ENCODE data around the gene TRIM24. TPM values are rescaled to one million over a fixed set of nuclear protein-coding genes. Genes with fewer than 3 reads are reported as not detected.

Gene TRIM24
- total RNA-seq, 2 donors from 2014 or later: 14.5 to 19.1 TPM

- DNase-seq: no peak
- peaks cover 6% of the 10 kb centered on the region for H3K36me3 ChIP-seq
- no peaks in the 10 kb centered on the region for H3K9me3 ChIP-seq
- intact Hi-C loops (cut with DNase I): no loop called here
- no peak for TF ChIP-seq CTCF (IDR thresholded peaks at IDR 0.05)
- no peak overlapping the region for H3K27ac ChIP-seq
- no peaks in the 10 kb centered on the region for H3K4me1 ChIP-seq
- no peak overlapping the region for H3K9ac ChIP-seq (ENCODE audit: low read depth in 2 of 2, low read length in 2 of 2)
- no peaks in the 10 kb centered on the region for H3K27me3 ChIP-seq
- H3K4me3 ChIP-seq: no peak overlapping the region
Measured at GRCh38 chr7:138513344-138513871, 53.3 kb downstream of the TRIM24 start.

- H3K4me3 ChIP-seq: no peak overlapping the region
- DNase-seq: no peak
- no peak for TF ChIP-seq CTCF (IDR thresholded peaks at IDR 0.05)
- no peaks in the 10 kb centered on the region for H3K9me3 ChIP-seq
- H3K4me1 ChIP-seq: no peaks in the 10 kb centered on the region
- peaks cover 6% of the 10 kb centered on the region for H3K36me3 ChIP-seq
- no peak overlapping the region for H3K9ac ChIP-seq (ENCODE audit: low read depth in 2 of 2, low read length in 2 of 2)
- H3K27me3 ChIP-seq: no peaks in the 10 kb centered on the region
- no peak overlapping the region for H3K27ac ChIP-seq
- intact Hi-C loops (cut with DNase I): no loop called here
Measured at GRCh38 chr7:138514044-138514443, 54.0 kb downstream of the TRIM24 start.

GRCh38 chr7:138515001-138515528 lies 55.0 kb downstream of the TRIM24 start:
- H3K36me3 ChIP-seq: peaks cover 6% of the 10 kb centered on the region
- no peaks in the 10 kb centered on the region for H3K9me3 ChIP-seq
- no peak overlapping the region for H3K4me3 ChIP-seq
- TF ChIP-seq CTCF (IDR thresholded peaks at IDR 0.05): no peak
- no peaks in the 10 kb centered on the region for H3K4me1 ChIP-seq
- H3K9ac ChIP-seq (ENCODE audit: low read depth in 2 of 2, low read length in 2 of 2): no peak overlapping the region
- H3K27ac ChIP-seq: no peak overlapping the region
- no peaks in the 10 kb centered on the region for H3K27me3 ChIP-seq
- intact Hi-C loops (cut with DNase I): no loop called here
- no peak for DNase-seq

- Histone ChIP-seq H3K9ac (ENCODE audit: low read depth in 2 of 2, low read length in 2 of 2) (no peak overlapping the region), H3K4me1 (no peaks in the 10 kb centered on the region), H3K36me3 (peaks cover 6% of the 10 kb centered on the region), H3K27ac (no peak overlapping the region), H3K4me3 (no peak overlapping the region), H3K27me3 (no peaks in the 10 kb centered on the region), H3K9me3 (no peaks in the 10 kb centered on the region)
- no peak for DNase-seq
- TF ChIP-seq CTCF (IDR thresholded peaks at IDR 0.05): no peak
- intact Hi-C loops (cut with DNase I): no loop called here
Measured at GRCh38 chr7:138519061-138519798, 59.2 kb downstream of the TRIM24 start.

- intact Hi-C loops (cut with DNase I): no loop called here
- H3K27ac ChIP-seq: no peak overlapping the region
- no peak for DNase-seq
- TF ChIP-seq CTCF (IDR thresholded peaks at IDR 0.05): no peak
- H3K4me3 ChIP-seq: no peak overlapping the region
- no peak overlapping the region for H3K9ac ChIP-seq (ENCODE audit: low read depth in 2 of 2, low read length in 2 of 2)
- no peaks in the 10 kb centered on the region for H3K4me1 ChIP-seq
- peaks cover 6% of the 10 kb centered on the region for H3K36me3 ChIP-seq
- H3K27me3 ChIP-seq: no peaks in the 10 kb centered on the region
- no peaks in the 10 kb centered on the region for H3K9me3 ChIP-seq
Measured at GRCh38 chr7:138520742-138521141, 60.7 kb downstream of the TRIM24 start.

All from colonic mucosa (tissue), 4 donors.